ENCODE data around the gene CAMSAP1.

CAMSAP1 gene

GRCh38 chr9:135827866-135828580 is 79.3 kb downstream of the CAMSAP1 start:
- H3K9me3 ChIP-seq (ENCODE audit: control insufficient read depth, insufficient read depth, low read depth, low read length) = no peaks in the 10 kb centered on the region
- ChIA-PET CTCF (interaction anchor here (0.6 to 0.9 kb wide), 3 partner anchors 31 to 128 kb away, joined by 3 read pairs; partner anchors contain the start of gene KCNT1), POLR2A (no interaction called here)
- H3K4me1 ChIP-seq (ENCODE audit: control insufficient read depth, insufficient read depth, low read length) = no peaks in the 10 kb centered on the region
- no peak for TF ChIP-seq KLF10 (tag by site-specific recombination; IDR thresholded peaks at IDR 0.05)
- no peak for TF ChIP-seq ZNF404 (tag by site-specific recombination; IDR thresholded peaks at IDR 0.05)
- TF ChIP-seq WT1 (tag by site-specific recombination; IDR thresholded peaks at IDR 0.05) = no peak
- TF ChIP-seq ZIC2 (tag by site-specific recombination; IDR thresholded peaks at IDR 0.05) = no peak
- TF ChIP-seq ZFP37 (tag by site-specific recombination; IDR thresholded peaks at IDR 0.05) = no peak
- TF ChIP-seq ZNF121 (tag by site-specific recombination; IDR thresholded peaks at IDR 0.05) = no peak
- TF ChIP-seq ZNF830 (tag by site-specific recombination; IDR thresholded peaks at IDR 0.05; ENCODE audit: low read depth) = no peak
- TF ChIP-seq TRIM28 (IDR thresholded peaks at IDR 0.05; ENCODE audit: borderline replicate concordance, low read length) = no peak
- TF ChIP-seq ZNF175 (tag by site-specific recombination; IDR thresholded peaks at IDR 0.05) = no peak
- TF ChIP-seq ZFP69B (tag by site-specific recombination; IDR thresholded peaks at IDR 0.05) = no peak
- no peak for TF ChIP-seq ZNF335 (tag by site-specific recombination; conservative IDR thresholded peaks at IDR 0.05)
- no peak for TF ChIP-seq ZBTB11 (tag by site-specific recombination; conservative IDR thresholded peaks at IDR 0.05; ENCODE audit: low read depth)
- TF ChIP-seq, protein P1, sequence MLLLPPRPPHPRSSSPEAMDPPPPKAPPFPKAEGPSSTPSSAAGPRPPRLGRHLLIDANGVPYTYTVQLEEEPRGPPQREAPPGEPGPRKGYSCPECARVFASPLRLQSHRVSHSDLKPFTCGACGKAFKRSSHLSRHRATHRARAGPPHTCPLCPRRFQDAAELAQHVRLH (tag by site-specific recombination; IDR thresholded peaks at IDR 0.05) = no peak
- TF ChIP-seq ZNF558 (tag by site-specific recombination; IDR thresholded peaks at IDR 0.05) = no peak
- no peak for TF ChIP-seq ZNF239 (tag by site-specific recombination; IDR thresholded peaks at IDR 0.05)
- no peak for TF ChIP-seq ZNF76 (tag by site-specific recombination; IDR thresholded peaks at IDR 0.05; ENCODE audit: borderline replicate concordance, low read depth)
- TF ChIP-seq, protein P2, sequence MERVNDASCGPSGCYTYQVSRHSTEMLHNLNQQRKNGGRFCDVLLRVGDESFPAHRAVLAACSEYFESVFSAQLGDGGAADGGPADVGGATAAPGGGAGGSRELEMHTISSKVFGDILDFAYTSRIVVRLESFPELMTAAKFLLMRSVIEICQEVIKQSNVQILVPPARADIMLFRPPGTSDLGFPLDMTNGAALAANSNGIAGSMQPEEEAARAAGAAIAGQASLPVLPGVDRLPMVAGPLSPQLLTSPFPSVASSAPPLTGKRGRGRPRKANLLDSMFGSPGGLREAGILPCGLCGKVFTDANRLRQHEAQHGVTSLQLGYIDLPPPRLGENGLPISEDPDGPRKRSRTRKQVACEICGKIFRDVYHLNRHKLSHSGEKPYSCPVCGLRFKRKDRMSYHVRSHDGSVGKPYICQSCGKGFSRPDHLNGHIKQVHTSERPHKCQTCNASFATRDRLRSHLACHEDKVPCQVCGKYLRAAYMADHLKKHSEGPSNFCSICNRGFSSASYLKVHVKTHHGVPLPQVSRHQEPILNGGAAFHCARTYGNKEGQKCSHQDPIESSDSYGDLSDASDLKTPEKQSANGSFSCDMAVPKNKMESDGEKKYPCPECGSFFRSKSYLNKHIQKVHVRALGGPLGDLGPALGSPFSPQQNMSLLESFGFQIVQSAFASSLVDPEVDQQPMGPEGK (tag by site-specific recombination; IDR thresholded peaks at IDR 0.05) = no peak
- no peak for TF ChIP-seq GFI1B (tag by site-specific recombination; IDR thresholded peaks at IDR 0.05)
- no peak for TF ChIP-seq KLF17 (tag by site-specific recombination; IDR thresholded peaks at IDR 0.05)
- no peak for TF ChIP-seq KLF7 (tag by site-specific recombination; IDR thresholded peaks at IDR 0.05; ENCODE audit: borderline replicate concordance)
- peaks cover 0 to 25% of the 10 kb centered on the region in 2 experiments; a peak in 1 of 3 replicates for H3K36me3 ChIP-seq (ENCODE audit: control insufficient read depth in 2 of 2, insufficient read depth in 1 of 2, low read length in 2 of 2)
- no peak overlapping the region for H3K4me3 ChIP-seq (ENCODE audit: low read depth, low read length)
- H3K27ac ChIP-seq (ENCODE audit: extremely low read depth, low read depth, low read length) = no peak overlapping the region
